Measurements from ENCODE around the gene CHL1.

GRCh38 chr3:411226-411625 lies 214.7 kb downstream of the CHL1 start:
- TF ChIP-seq CTCF (IDR thresholded peaks at IDR 0.05) (no peak), POLR2A (IDR thresholded peaks at IDR 0.05) (no peak)
